IPS DF 6.9 (cell line): ENCODE data around the gene SLC4A1AP.
"Not testable (repeated sequence)": the region's sequence is repeated elsewhere in the genome, so short reads cannot be mapped to it uniquely, and the experiment has no call there.

Source experiments
- DNase-seq: peaks from one replicate; pipeline ENCODE4 v3.0.0-alpha.2; 2013; ENCODE audit warnings: low read depth, low spot score
- H3K27ac ChIP-seq: one replicate; pipeline ENCODE4 v1.5.1; 2013; ENCODE audit warnings: low read length, control low read depth
- H3K27me3 ChIP-seq: 2 replicates; pipeline ENCODE4 v1.6.1; 2013; ENCODE audit warnings: mild to moderate bottlenecking, low read length; ENCODE audit not compliant: control insufficient read depth, insufficient read depth
- H3K36me3 ChIP-seq: 2 replicates; pipeline ENCODE4 v1.6.1; 2013; ENCODE audit warnings: low read length; ENCODE audit not compliant: control insufficient read depth, insufficient read depth
- H3K4me1 ChIP-seq: 2 replicates; pipeline ENCODE4 v1.6.1; 2013; ENCODE audit warnings: low read length; ENCODE audit not compliant: control insufficient read depth, insufficient read depth
- H3K4me3 ChIP-seq: 2 replicates; pipeline ENCODE4 v1.5.1; 2013; ENCODE audit warnings: mild to moderate bottlenecking, low read length
- H3K9me3 ChIP-seq: 2 replicates; pipeline ENCODE4 v1.6.1; 2013; ENCODE audit warnings: low read length, inconsistent platforms; ENCODE audit not compliant: control insufficient read depth, insufficient read depth
- WGBS: extraction: QIAGEN DNeasy Blood & Tissue Kit; methylation state at CpG from one replicate; pipeline ENCODE4 v1.1.7; 2013; ENCODE audit warnings: mixed read lengths, missing lambda C conversion rate; ENCODE audit not compliant: insufficient read length, insufficient coverage; 5-methylcytosine and 5-hydroxymethylcytosine counted together

The SLC4A1AP gene

GRCh38 chr2:27672723-27673486, 9.2 kb downstream of the SLC4A1AP start:
- no CpG with 5 or more reads among the region's 5 CpGs for WGBS
- H3K27ac ChIP-seq = no peak overlapping the region
- H3K36me3 ChIP-seq = peaks cover 3% of the 10 kb centered on the region; the same call in 1 of the 2 replicates
- no peaks in the 10 kb centered on the region for H3K9me3 ChIP-seq
- no peak overlapping the region for H3K4me3 ChIP-seq
- H3K27me3 ChIP-seq = no peaks in the 10 kb centered on the region
- H3K4me1 ChIP-seq = no peaks in the 10 kb centered on the region
- DNase-seq = no peak

- peaks cover 3% of the 10 kb centered on the region; the same call in 1 of the 2 replicates for H3K36me3 ChIP-seq
- no peak overlapping the region for H3K27ac ChIP-seq
- no peaks in the 10 kb centered on the region for H3K27me3 ChIP-seq
- no peaks in the 10 kb centered on the region for H3K9me3 ChIP-seq
- no CpG with 5 or more reads among the region's 2 CpGs for WGBS
- no peaks in the 10 kb centered on the region for H3K4me1 ChIP-seq
- H3K4me3 ChIP-seq = no peak overlapping the region
- no peak for DNase-seq
Measured at GRCh38 chr2:27680571-27680970, 16.9 kb downstream of the SLC4A1AP start.

GRCh38 chr2:27681841-27682240, 18.2 kb downstream of the SLC4A1AP start:
- H3K27ac ChIP-seq = no peak overlapping the region

GRCh38 chr2:27682334-27682771, 18.7 kb downstream of the SLC4A1AP start:
- not testable (repeated sequence) for H3K4me1 ChIP-seq, H3K27me3 ChIP-seq, H3K9me3 ChIP-seq, H3K4me3 ChIP-seq, H3K36me3 ChIP-seq, DNase-seq, H3K27ac ChIP-seq
- no CpG with 5 or more reads among the region's 7 CpGs for WGBS

More at GRCh38 chr2:27681841-27682240, 18.2 kb downstream of the SLC4A1AP start:
- WGBS = no CpG with 5 or more reads among the region's 1 CpG
- DNase-seq = no peak
- H3K9me3 ChIP-seq = no peaks in the 10 kb centered on the region
- H3K36me3 ChIP-seq = peaks cover 6% of the 10 kb centered on the region; the same call in 1 of the 2 replicates
- H3K27me3 ChIP-seq = no peaks in the 10 kb centered on the region
- no peaks in the 10 kb centered on the region for H3K4me1 ChIP-seq
- H3K4me3 ChIP-seq = no peak overlapping the region

DNA sequence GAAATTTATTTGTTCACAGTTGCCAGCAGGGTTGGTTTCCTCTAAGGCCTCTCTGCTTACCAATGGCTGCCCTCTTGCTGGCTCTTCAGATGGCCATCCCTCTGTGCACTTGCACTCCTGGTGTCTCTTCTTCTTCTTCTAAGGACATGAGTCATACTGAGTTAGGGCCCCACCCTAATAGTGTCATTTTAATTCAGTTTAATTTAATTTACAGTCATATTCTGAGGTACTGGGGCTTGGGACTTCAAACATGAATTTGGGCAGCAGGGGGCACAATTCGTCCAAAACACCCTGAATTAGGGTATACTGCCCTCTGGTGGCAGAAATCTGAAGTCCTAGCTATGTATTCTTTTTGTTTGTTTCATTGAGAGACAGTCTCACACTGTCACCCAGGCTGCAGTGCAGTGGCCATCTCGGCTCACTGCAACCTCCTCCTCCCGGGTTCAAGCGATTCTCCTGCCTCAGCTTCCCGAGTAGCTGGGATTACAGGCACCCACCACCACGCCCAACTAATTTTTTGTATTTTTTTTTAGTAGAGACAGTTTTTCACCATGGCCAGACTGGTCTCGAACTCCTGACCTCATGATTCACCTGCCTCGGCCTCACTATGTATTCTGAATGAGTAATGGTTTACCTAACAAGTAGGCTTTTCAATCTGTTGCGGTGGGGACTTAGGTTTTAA, 19.8 kb downstream of the SLC4A1AP start:
- Histone ChIP-seq H3K4me1 (no peaks in the 10 kb centered on the region), H3K27me3 (no peaks in the 10 kb centered on the region), H3K9me3 (no peaks in the 10 kb centered on the region), H3K36me3 (peaks cover 10% of the 10 kb centered on the region; the same call in 1 of the 2 replicates), H3K27ac (no peak overlapping the region), H3K4me3 (no peak overlapping the region)
- DNase-seq = peak; percentile 95
- WGBS = no CpG with 5 or more reads among the region's 9 CpGs

DNA sequence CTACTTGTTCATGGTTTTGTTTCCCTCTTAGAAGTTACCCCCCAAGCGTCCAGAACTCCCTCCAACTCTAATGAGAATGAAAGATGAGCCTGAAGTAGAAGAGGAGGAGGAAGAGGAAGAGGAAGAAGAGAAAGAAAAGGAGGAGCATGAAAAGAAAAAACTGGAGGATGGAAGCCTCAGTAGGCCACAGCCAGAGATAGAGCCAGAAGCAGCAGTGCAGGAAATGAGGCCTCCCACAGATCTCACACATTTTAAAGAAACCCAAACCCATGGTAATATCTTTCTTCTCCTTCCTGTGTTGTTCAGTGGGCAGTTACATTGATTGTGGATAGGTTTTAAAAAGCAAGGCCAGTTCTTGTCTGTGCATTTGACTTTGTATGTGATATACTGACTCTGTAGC, 21.3 kb downstream of the SLC4A1AP start:
- H3K4me3 ChIP-seq, DNase-seq, H3K9me3 ChIP-seq, H3K4me1 ChIP-seq, H3K27me3 ChIP-seq, H3K27ac ChIP-seq: not testable (repeated sequence)
- peaks cover 10% of the 10 kb centered on the region; the same call in 1 of the 2 replicates for H3K36me3 ChIP-seq
- no CpG with 5 or more reads among the region's 1 CpG for WGBS

DNA sequence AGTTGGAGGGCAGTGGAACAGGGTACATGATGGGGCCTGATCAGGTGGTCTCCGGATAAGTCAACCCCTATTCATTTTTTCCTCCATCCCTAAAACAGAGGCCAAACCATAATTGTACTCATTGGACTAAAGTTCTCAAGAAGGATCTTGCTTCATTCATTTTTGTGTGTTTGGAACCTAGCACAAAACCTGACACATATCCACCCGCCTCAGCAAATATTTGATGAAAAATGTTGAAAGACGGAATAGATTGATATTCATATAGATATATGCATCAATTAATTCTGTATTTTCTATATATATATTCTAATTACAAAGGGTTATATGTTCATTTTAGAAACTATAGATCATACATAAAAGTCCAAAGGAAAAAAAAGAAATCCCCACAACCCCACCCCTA, 21.9 kb downstream of the SLC4A1AP start:
- peaks cover 10% of the 10 kb centered on the region; the same call in 1 of the 2 replicates for H3K36me3 ChIP-seq
- H3K4me1 ChIP-seq = no peaks in the 10 kb centered on the region
- H3K27ac ChIP-seq = no peak overlapping the region
- DNase-seq = no peak
- WGBS = no CpG with 5 or more reads among the region's 3 CpGs
- H3K27me3 ChIP-seq = no peaks in the 10 kb centered on the region
- H3K9me3 ChIP-seq = no peaks in the 10 kb centered on the region
- no peak overlapping the region for H3K4me3 ChIP-seq

GRCh38 chr2:27687232-27687631, 23.5 kb downstream of the SLC4A1AP start:
- no peak for DNase-seq
- H3K36me3 ChIP-seq = peaks cover 10% of the 10 kb centered on the region; the same call in 1 of the 2 replicates
- H3K27ac ChIP-seq = no peak overlapping the region
- H3K9me3 ChIP-seq = no peaks in the 10 kb centered on the region
- WGBS = no CpG with 5 or more reads among the region's 1 CpG
- no peaks in the 10 kb centered on the region for H3K27me3 ChIP-seq
- no peak overlapping the region for H3K4me3 ChIP-seq
- H3K4me1 ChIP-seq = no peaks in the 10 kb centered on the region

DNA sequence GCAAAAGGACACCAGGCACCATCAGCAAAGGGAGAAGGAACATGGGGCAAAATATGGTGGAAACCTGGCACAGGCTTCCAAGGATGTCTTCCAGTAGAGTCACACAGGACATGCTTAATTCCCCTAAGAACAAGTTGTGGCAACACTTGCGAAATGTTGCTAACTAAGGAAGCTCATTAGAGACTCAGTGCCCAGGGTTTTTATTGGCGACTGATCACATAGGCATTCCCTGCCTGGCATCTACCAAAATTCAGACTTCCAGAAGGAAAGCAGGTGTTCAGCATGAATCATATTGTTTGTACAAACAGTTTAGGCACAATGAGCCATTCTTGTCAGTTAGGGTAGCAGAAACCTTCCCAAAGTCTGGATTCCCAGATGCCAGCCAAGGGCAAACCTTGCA, 25.7 kb downstream of the SLC4A1AP start:
- Histone ChIP-seq H3K4me3 (no peak overlapping the region), H3K9me3 (no peaks in the 10 kb centered on the region), H3K36me3 (peaks cover 10% of the 10 kb centered on the region; the same call in 1 of the 2 replicates), H3K27ac (no peak overlapping the region), H3K4me1 (no peaks in the 10 kb centered on the region), H3K27me3 (no peaks in the 10 kb centered on the region)
- no CpG with 5 or more reads among the region's 2 CpGs for WGBS
- no peak for DNase-seq

DNA sequence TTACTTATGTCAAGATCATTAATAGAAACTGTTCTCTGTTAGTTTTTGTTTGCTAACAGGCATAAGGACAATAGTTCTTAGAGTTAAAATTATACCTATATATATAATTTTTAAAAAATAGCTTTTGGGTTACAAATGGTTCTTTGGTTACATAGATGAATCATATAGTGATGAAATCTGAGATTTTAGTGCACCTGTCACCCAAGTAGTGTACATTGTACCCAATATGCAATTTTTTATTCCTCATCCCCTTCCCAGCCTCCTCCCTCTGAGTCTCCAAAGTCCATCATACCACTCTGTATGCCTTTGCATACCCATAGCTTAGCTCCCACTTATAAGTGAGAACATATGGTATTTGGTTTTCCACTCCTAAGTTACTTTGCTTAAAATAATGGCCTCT, 26.4 kb downstream of the SLC4A1AP start:
- no peak for DNase-seq
- H3K4me3 ChIP-seq = no peak overlapping the region
- no peak overlapping the region for H3K27ac ChIP-seq
- H3K27me3 ChIP-seq = no peaks in the 10 kb centered on the region
- H3K9me3 ChIP-seq = no peaks in the 10 kb centered on the region
- H3K36me3 ChIP-seq = peaks cover 10% of the 10 kb centered on the region; the same call in 1 of the 2 replicates
- no peaks in the 10 kb centered on the region for H3K4me1 ChIP-seq
